SHP77 treated with DMSO at 0.1 percent for 48 hours (cell line): Measurements from ENCODE around the gene LMBRD2.
"Not testable (repeated sequence)": the region's sequence is repeated elsewhere in the genome, so short reads cannot be mapped to it uniquely, and the experiment has no call there.

Experiments
- DNase-seq: peaks from one replicate; lab custom pipeline; 2025; lab: John Stamatoyannopoulos, UW

LMBRD2 gene

GRCh38 chr5:36151434-36152323 is at the start of gene LMBRD2, which contains the start of gene SKP2:
TSS of gene LMBRD2 (minus strand) at chr5:36151887. CDS start at chr5:36143349, 8,538 bp downstream.
TSS of gene SKP2 (plus strand) at chr5:36152111. CDS start at chr5:36152263, 152 bp downstream.
- DNase-seq, result peak; percentile 99

- DNase-seq, result no peak
Measured at GRCh38 chr5:36200513-36200912, 48.8 kb upstream of the LMBRD2 start.

GRCh38 chr5:36199620-36200019 is 47.9 kb upstream of the LMBRD2 start:
- no peak for DNase-seq

GRCh38 chr5:36198783-36199182 is 47.1 kb upstream of the LMBRD2 start:
- not testable (repeated sequence) for DNase-seq

GRCh38 chr5:36198281-36198680 is 46.6 kb upstream of the LMBRD2 start:
- no peak for DNase-seq

- no peak for DNase-seq
Measured at GRCh38 chr5:36193746-36194145, 42.1 kb upstream of the LMBRD2 start.

- not testable (repeated sequence) for DNase-seq
Measured at GRCh38 chr5:36184408-36184807, 32.7 kb upstream of the LMBRD2 start.

- DNase-seq, result no peak
Measured at GRCh38 chr5:36181774-36182173, 30.1 kb upstream of the LMBRD2 start.

- no peak for DNase-seq
Measured at GRCh38 chr5:36180556-36181350, 29.1 kb upstream of the LMBRD2 start.

- DNase-seq, result no peak
Measured at GRCh38 chr5:36179950-36180349, 28.3 kb upstream of the LMBRD2 start.

- DNase-seq, result no peak
Measured at GRCh38 chr5:36178524-36178890, 26.8 kb upstream of the LMBRD2 start.

- peak; percentile 43 for DNase-seq
Measured at GRCh38 chr5:36177715-36178523, 26.2 kb upstream of the LMBRD2 start.

- DNase-seq, result no peak
Measured at GRCh38 chr5:36177154-36177553, 25.5 kb upstream of the LMBRD2 start.

GRCh38 chr5:36175043-36175442 is 23.4 kb upstream of the LMBRD2 start:
- DNase-seq, result no peak

- DNase-seq, result no peak
Measured at GRCh38 chr5:36174119-36174518, 22.4 kb upstream of the LMBRD2 start.

GRCh38 chr5:36173426-36173825 is 21.7 kb upstream of the LMBRD2 start:
- no peak for DNase-seq

- DNase-seq, result no peak
Measured at GRCh38 chr5:36172599-36172998, 20.9 kb upstream of the LMBRD2 start.

- no peak for DNase-seq
Measured at GRCh38 chr5:36170832-36171424, 19.2 kb upstream of the LMBRD2 start.

- DNase-seq, result no peak
Measured at GRCh38 chr5:36168737-36169136, 17.1 kb upstream of the LMBRD2 start.

- DNase-seq, result no peak
Measured at GRCh38 chr5:36164461-36164860, 12.8 kb upstream of the LMBRD2 start.

GRCh38 chr5:36162810-36163486 is 11.3 kb upstream of the LMBRD2 start:
- DNase-seq, result no peak
